T-helper 2 cell (primary cell): ENCODE measurements around the gene ZSCAN16.
"Not testable (repeated sequence)": the region's sequence is repeated elsewhere in the genome, so short reads cannot be mapped to it uniquely, and the experiment has no call there.

Experiments
- DNase-seq, 5 experiments: peaks; one replicate each; pipeline versions ENCODE4 v3.0.0 to v3.0.0-alpha.2; 2012 to 2022
- total RNA-seq, 2 donors: gene quantifications; one replicate each; lab custom pipeline; 2026; lab: John Stamatoyannopoulos, UW

Gene ZSCAN16
- 7.8 to 11.2 reads per million in 2 donors for total RNA-seq

DNA sequence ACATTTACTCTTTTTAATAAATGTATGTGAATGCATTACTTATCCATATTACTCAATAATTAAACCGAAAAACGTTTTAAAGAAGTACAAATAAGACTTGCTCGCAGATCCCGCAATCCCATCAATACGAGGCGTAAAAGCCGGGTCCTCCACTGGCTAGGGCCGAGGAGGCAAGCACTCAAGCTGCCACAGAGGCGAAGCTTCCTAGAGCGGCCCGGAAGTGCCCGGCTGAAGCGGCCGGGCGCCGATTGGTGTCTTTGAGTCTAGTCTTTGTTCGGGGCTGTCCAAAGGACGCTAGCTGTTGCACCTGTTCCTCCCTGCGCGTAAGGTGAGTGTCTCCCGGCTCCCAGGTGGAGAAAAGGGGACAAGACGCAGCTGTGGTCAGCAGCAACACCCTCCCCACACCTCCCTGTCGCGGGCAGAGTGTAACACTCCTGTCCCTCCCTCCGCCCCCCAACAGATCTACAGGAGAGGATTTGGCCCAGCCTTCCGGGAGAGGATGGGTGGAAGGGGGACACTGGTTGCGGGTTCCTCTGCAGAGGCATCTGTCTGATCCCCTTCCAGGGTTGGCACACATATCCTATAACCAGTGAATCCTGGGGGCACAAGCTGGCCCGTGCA, at the start of gene ZSCAN16:
Gene ZSCAN16 (plus strand): TSS at position 260 of the 621 bp plus-strand sequence. CDS start 835 bp downstream, outside the sequence.
- peak; percentile 36 to 80 (median 63) for DNase-seq

DNA sequence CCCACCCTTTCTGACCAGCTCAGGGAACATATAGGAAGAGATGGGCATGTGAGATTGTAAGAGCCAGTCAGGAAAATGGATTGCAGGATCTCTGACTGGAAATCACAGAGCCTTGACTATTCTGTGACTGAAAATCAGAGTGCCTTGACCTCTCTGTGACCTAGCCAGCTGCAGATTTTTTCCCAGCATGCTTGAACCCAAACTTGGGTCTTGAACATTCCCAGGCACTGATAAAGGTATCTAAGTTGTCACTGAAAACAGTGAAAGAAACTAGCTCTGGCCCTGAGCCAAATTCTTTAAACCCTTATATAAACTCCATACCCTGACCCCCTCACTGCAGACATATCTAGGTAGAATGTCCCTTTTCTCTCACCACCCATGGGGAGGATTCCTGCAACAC, 46.4 kb upstream of the ZSCAN16 start:
- no peak for DNase-seq

DNA sequence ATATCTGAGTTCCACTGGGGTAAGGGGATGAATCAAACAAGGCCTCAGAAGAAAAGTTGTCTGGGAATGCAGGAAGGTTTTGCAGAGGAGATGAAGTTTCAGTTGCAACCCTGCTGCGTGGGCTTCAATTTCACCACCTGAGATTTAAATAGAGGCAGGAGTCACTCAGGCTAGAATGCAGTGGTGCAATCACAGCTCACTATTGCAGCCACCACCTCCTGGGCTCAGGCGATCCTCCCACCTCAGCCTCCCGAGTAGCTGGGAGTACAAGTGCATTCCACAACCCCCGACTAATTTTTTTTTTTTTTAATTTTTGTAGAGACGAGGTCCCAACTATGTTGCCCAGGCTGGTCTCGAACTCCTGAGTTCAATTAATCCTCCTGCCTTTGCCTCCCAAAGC, 45.6 kb upstream of the ZSCAN16 start:
- no peak for DNase-seq

DNA sequence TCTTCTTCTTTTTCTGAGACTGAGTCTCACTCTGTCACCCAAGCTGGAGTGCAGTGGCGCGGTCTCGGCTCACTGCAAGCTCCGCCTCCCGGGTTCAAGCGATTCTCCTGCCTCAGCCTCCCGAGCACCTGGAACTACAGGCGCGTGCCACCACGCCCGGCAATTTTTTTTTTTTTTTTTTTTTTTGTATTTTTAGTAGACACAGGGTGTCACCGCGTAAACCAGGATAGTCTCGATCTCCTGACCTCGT, 44.1 kb upstream of the ZSCAN16 start, which contains the start of gene ZNF165:
Gene ZNF165 (plus strand): TSS at position 188 of the 250 bp plus-strand sequence. CDS start 4,913 bp downstream, outside the sequence.
- DNase-seq: not testable (repeated sequence)

DNA sequence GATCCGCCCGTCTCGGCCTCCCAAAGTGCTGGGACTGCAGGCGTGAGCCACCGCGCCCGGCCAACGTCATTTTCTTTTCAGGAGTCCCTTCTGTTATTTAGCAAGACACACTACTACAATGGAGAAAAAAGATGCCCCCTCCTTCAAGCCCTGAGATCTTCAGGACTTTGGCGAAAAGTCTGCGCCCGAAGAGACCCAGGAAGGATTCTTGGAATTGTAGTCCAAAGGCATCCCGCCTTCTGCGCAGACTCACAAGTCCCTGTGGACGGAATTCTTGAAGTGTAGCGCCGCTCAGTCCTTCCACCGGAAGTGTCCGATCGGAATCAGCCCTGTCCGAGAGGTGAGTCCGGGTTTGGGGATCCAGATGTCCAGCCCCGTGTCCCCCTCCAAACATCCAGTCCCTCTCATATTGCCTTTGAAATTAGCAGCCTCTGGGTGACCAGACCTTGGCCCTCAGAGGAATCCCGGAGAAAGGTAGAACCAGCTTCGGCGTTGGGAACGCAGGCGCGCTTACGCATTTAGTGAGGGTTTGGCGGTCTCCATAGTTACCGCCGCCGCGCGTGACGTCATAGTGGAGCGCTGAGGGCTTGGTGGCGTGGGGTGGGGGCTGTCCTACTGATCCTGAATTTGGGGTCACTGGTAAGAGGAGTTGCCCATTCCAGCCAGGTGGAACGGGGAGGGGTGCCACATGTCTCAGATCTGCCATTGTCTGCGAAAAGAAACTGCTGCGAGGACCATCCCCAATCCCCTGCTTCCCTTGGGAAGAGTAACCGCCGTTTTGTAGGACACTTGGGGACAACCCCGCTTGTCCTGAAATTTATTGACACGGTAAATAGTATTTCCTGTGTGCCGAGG, 43.6 kb upstream of the ZSCAN16 start:
- peak; percentile 64 to 93 (median 87) for DNase-seq

DNA sequence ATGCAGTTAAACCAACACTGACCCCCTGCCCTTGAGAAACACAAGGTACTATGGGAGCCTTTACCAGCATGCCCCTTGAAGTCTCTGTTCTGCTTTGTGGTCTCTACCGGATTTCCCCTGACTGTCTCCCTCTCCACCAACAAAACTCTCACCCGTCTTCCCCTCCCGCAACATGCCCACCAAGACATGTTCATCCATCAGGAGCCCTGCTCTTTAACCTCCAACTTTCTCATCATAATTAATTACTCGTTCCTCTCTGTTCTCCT, 43.0 kb upstream of the ZSCAN16 start:
- DNase-seq: peak in 4 of 5 experiments; percentile 2 to 76 (median 15)

DNA sequence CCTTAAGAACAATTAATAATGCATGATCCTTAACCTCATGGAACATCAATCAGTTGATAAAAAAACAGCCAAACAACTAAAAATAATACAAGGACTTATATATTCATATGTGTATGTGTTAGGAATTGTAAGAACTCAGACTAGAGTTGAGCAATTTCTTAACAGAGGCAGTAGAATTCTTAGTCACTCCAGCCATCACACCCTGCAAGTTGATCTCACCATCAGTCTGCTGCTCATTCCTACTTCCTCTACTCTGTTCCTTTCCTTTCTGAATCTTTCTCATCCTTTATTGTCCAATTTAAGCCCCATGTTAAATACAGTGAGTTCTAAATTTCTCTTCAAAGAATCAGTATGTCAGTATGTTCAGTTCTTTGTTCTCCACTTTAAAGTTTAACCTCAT, 41.5 kb upstream of the ZSCAN16 start:
- DNase-seq: no peak

DNA sequence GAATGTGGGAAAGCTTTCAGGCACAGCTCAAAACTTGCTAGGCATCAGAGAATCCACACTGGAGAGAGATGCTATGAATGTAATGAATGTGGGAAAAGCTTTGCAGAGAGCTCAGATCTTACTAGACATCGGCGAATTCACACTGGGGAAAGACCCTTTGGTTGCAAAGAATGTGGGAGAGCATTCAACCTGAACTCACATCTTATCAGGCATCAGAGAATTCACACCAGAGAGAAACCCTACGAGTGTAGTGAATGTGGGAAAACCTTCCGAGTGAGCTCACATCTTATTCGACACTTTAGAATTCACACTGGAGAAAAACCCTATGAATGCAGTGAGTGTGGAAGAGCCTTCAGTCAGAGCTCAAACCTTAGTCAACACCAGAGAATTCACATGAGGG, 35.4 kb upstream of the ZSCAN16 start:
- no peak for DNase-seq

DNA sequence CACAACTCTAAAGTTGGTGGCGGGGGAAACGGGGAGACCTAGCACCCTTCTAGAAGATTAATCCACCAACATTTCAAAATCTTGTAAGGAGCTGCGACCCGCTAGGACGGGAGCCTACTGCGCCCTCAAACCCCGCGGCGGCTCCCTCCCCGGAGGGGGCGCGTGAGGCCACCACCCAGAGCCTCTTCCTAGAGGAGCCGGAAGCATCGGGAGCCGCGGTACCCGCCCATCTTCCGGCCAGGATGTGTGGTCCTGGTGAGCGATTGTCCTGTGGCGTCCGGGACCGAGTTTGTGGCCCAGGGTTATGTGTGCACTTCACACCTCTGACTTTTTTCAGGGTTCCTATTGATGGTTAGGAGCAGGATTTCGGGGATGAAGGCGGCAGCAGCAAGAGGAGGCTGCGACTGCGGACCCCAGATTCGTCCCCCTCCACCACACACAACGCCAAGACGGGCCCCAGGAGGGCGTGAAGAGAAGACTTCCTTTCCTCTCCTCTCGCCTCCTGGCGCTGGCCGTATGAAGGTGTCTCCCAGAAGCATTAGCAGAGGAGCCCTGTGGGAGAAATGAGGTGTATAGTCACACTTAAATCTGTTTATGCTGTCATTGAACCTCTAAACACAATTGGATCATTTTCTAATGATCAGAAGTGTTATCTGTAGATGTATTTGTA, 33.4 kb upstream of the ZSCAN16 start:
- DNase-seq: no peak

DNA sequence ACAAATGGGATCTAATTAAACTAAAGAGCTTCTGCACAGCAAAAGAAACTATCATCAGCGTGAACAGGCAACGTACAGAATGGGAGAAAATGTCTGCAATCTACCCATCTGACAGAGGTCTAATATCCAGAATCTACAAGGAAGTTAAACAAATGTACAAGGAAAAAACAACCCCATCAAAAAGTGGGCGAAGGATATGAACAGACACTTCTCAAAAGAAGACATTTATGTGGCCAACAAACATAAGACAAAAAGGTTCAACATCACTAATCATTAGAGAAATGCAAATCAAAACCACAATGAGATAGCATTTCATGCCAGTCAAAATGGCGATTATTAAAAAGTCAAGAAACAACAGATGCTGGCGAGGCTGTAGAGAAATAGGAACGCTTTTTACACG, 22.2 kb upstream of the ZSCAN16 start:
- not testable (repeated sequence) for DNase-seq

DNA sequence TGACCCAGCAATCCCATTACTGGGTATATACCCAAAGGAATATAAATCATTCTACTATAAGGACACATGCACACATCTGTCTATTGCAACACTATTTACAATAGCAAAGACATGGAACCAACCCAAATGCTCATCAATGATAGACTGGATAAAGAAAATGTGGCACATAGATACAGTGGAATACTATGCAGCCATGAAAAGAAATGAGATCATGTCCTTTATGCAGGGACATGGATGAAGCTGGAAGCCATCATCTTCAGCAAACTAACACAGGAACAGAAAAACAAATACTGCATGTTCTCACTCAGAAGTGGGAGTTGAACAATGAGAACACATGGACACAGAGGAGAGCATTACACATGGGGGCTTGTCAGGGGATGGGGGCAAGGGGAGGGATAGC, 21.7 kb upstream of the ZSCAN16 start:
- DNase-seq: not testable (repeated sequence)

DNA sequence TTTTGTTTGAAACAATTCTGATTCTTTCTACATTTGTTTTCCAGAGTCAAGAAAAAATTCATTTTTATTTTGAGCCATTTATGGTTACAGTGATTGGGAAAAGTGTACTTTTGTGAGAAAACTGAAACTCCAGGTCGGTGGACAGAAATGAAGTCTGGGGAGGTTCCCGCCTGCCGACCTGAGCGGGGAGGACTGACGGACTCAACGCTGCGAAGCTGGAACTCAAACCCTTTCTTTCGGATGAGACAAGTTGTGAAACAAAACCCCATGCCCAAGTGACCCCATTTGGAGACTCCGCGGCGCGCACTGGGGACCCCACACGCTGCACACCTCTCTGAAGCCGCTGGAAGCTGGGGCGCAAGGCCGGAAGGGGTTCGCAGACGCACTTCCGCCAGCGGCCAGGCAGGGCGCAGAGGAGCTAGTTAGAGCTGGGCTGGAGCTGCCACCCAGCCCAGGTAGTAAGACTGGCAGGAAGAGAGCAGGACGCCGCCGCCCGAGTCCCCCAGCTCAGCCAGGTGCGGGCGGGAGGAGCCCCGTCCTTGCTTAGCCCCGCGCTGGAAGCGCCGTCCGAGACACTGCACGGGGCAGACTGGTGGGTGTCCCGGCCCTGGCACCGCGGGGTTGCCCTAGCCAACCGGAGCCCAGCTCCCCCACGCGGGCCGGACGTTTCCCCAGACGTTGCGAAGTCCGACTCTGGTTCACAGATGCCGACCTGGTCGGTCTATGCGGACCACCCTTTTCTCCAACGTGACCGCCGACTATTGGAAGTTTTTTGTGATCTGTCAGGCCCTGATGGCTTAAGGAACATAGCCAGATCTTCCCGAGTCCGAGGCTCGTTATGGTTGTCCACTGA, 19.8 kb upstream of the ZSCAN16 start:
- peak; percentile 59 to 93 (median 75) for DNase-seq

DNA sequence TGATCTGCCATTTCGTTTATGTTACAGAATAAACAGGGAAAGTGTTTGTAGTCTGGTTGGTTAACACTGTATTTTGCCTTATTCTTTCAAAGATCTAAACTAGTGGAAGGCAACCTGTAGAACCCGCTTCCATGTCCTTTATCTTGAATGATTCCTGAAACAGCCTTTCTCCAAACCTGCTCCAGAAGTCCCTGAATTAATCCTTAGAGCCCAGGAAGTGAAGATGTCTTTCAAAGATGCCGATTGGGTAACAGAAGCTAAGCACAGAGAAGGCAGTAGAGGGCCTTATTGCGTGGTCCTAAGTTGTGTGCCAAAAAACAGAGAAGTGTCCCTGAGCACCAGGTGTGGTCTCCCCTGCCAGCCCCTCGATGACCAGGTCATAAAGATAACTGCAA, 19.2 kb upstream of the ZSCAN16 start:
- peak in 1 of 5 experiments; percentile 2 for DNase-seq

DNA sequence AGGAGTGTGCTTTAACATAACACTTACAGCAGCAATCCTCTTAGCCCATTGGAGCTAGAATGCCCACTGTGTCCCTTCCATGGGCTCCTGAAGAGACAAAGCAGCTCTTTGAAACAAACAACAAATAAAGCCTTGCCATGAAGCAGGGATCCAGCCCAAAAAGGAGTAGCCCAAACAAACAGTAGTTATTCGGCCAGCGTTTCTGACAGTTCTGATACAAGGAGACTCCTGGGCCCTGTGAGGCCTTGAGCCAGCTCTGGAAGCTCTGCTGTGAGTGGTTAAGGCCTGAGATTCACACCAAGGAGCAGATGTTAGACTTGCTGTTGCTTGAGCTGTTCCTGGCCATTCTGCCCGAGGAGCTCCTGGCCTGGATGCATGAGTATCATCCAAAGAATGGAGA, 16.9 kb upstream of the ZSCAN16 start:
- DNase-seq: no peak

DNA sequence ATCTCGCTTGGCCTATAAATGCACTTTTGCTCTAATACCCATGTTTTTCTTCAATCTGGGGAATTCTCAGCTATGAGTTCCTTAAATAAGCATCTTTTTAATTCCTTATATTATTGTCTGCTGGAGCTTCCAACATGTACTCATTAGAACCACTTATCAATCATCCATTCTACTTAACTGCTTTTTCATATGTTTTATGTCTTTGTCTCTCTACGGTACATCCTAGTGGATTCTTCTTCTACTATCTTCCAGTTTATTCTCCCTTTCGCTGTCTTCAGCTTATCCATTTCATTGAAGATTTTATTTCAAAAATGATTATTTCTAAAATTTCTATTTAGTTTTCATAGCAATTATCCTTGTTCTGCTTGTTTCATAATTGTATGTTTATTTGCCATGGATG, 12.4 kb upstream of the ZSCAN16 start:
- DNase-seq: no peak

DNA sequence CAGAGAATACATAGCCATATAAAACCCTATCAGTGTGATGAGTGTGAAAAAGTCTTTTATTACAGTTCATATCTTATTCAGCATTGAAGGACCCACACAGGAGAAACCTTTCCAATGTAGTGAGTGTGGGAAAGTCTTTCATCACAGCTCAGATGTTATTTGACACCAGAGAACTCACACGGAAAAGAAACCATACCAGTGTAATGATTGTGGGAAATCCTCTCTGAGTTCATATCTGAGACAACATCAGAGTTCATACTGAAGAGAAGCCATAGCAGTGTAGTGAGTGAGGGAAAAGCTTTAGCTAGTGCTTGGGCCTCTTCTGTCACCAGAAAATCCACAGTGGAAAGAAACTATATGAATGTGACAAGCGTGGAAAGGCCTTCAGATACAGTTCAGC, 8.6 kb upstream of the ZSCAN16 start:
- no peak for DNase-seq

DNA sequence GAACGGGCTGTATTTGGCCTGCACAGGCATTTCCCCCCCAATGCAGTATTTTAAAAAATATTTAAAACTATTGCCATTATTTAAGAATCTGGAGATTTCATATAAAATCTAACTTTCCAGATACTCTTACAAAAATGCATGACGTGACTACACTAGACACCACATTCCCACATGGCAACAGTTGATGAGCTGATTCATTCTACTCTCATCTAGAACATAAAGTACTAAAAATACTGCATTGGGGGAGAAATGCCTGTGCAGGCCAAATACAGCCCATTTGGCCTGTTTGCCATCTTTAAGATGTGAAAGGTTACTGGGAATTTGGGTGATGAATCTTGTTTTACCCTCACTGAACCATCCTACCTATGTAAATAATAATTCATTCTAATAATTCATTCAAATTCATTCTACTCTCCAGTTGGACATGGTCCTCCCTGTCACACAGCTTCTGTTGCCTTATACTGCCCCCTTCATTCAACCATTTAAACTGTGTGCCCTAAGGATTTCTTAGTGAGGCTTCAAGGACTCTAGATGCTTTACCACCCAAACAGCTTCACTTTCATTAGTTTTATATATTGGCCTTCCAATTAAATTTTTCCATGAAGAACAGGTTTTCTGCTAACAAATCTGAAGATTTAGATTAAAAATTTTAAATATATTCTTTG, 6.9 kb upstream of the ZSCAN16 start:
- no peak for DNase-seq

DNA sequence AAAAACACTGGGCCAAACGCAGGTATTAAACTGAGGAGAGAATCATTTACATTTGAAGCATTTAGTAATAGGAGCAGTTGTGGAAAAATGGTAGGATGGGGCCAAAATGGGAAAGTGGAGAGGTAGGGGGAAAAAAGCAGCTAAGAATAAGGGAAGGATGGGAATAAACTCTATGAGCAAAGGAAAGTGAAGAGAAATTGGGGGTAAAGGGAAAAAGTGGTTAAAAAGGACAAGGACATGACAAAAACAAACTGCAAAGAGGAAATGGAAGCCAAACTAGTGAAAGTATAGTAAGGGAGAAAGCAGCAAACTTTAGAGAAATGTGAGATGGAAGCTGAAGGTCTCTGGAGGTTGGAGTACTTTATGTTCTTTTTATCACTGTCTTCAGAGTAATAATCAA, 6.2 kb upstream of the ZSCAN16 start:
- DNase-seq: no peak

DNA sequence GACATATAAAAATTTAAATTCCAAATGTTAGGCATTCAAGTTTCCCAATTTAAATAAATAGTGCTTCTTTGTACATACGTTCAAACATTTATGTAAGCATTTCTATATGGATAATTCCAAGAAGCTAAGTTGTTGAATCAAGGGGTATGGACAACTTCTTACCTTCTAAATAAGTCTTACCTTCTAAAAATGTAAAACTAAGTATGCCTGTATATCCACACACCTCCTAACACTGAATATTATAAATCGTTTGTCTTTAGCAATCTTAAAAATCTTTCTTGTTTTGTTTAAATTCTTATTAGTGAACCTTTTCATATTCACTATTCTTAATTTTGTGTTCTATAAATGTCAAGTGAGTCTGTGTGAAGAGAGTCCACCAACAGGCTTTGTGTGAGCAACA, 2.5 kb upstream of the ZSCAN16 start:
- no peak for DNase-seq

DNA sequence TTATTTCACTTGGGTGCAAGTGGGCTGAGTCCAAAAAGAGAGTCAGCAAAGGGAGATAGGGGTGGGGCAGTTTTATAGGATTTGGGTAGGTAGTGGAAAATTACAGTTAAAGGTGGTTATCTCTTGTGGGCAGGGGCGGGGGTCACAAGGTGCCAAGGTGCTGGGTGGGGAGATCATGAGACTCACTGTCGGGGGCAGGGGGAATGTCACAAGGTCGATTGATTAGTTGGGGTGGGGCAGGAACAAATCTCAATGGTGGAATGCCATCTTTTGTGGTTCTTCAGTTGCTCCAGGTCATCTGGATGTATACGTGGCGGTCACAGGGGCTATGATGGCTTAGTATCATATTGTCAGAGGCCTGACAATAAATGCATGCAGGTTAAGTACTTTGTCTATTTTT, 2.1 kb upstream of the ZSCAN16 start:
- not testable (repeated sequence) for DNase-seq

DNA sequence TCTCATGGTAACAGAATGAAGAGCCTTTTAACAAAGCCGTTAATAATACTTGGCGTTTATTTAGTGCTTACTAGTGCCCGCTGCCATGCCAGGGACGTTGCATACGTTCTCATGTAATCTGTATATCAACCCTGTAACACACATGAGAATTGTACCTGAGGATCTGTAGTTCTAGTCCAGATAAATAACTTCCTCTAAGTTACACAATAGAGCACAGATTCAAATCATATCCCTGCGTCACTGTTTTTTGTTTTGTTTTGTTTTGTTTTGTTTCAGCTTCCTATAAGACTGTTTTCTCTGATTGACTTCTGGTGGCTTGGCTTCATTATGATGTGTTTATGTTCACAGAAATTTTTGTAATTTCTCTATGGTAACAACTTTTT, 553 bp downstream of the ZSCAN16 start:
- DNase-seq: peak in 2 of 5 experiments; percentile 36 to 54

DNA sequence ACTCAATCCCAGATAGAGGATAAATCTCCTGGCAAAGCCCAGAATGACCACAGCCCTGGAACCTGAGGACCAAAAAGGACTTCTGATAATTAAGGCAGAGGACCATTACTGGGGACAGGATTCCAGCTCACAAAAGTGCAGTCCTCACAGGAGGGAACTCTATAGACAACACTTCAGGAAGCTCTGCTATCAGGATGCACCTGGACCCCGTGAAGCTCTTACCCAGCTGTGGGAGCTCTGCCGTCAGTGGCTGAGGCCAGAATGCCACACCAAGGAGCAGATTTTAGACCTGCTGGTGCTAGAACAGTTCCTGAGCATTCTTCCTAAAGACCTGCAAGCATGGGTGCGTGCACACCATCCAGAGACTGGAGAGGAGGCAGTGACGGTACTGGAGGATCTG, 992 bp downstream of the ZSCAN16 start:
- DNase-seq: no peak
